Hematopoietic multipotent progenitor cell treated with erythropoietin and hydrocortisone succinate and interleukin-3 and kit ligand, for 15 days (in vitro differentiated cells): ENCODE results near the gene SHROOM4.

Experiments
- DNase-seq: peaks from one replicate; pipeline ENCODE4 v3.0.0-alpha.2; 2015; ENCODE audit warnings: low spot score

The SHROOM4 gene, protein sequence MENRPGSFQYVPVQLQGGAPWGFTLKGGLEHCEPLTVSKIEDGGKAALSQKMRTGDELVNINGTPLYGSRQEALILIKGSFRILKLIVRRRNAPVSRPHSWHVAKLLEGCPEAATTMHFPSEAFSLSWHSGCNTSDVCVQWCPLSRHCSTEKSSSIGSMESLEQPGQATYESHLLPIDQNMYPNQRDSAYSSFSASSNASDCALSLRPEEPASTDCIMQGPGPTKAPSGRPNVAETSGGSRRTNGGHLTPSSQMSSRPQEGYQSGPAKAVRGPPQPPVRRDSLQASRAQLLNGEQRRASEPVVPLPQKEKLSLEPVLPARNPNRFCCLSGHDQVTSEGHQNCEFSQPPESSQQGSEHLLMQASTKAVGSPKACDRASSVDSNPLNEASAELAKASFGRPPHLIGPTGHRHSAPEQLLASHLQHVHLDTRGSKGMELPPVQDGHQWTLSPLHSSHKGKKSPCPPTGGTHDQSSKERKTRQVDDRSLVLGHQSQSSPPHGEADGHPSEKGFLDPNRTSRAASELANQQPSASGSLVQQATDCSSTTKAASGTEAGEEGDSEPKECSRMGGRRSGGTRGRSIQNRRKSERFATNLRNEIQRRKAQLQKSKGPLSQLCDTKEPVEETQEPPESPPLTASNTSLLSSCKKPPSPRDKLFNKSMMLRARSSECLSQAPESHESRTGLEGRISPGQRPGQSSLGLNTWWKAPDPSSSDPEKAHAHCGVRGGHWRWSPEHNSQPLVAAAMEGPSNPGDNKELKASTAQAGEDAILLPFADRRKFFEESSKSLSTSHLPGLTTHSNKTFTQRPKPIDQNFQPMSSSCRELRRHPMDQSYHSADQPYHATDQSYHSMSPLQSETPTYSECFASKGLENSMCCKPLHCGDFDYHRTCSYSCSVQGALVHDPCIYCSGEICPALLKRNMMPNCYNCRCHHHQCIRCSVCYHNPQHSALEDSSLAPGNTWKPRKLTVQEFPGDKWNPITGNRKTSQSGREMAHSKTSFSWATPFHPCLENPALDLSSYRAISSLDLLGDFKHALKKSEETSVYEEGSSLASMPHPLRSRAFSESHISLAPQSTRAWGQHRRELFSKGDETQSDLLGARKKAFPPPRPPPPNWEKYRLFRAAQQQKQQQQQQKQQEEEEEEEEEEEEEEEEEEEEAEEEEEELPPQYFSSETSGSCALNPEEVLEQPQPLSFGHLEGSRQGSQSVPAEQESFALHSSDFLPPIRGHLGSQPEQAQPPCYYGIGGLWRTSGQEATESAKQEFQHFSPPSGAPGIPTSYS (N-terminal part only)

DNA sequence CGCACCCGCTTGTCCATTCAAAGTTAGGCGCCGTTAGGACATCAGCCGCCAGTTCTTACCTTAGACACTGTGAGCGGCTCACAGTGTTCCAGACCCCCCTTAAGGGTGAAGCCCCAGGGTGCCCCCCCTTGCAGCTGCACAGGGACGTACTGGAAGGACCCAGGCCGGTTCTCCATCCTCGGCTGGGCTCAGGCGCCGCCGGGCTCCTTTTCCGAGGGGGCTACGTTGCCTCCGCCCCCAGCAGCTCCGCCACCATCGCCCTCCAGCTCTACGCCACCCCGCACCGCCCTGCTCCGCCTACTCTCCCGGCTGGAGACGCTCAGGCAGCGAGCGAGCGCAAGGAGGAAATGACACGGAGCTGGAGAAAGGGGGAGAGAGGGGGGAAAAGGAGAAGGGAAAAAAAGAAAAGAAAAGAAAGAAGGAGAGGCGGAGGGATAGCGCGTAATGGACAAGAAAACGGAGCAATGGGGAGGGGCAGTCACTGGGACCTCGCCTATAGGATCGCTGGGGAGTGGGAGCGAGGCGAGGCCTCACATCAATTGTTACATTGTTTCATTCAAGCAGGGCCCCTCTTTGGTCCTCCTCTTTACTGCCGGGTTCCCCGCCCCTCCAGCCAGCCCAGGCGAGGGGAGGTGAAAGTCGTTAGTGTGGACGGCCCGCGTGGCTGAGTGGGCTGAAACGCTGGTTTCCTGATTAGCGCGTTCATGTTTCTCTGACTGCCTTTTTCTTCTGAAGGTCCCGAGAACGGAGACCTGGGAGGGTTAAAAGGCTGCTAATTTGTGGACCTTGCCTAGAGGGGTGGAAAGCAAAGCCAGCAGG, at the start of gene SHROOM4:
Gene SHROOM4 (minus strand): TSS at position 352 of the 819 bp plus-strand sequence. CDS start 176 bp downstream, at position 176.
- no peak for DNase-seq

DNA sequence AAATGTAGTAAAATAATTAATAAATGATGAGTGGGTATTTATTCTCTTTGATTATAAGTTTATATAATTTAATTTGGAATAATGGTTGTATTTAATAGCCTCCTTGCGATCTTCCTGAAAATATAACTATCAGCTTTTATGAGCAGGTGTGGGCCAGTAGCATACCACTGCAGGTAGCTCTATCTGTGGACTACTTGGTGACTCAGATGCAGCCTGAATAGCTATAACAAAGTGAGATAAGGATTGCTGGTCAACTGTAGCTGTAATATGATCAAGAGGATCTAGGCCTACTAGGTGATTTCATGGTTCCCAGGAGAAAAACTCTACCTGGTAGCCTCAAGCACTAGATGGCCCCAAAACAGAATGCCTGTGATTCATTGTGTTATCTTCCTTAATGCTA, 49.5 kb upstream of the SHROOM4 start:
- no peak for DNase-seq

DNA sequence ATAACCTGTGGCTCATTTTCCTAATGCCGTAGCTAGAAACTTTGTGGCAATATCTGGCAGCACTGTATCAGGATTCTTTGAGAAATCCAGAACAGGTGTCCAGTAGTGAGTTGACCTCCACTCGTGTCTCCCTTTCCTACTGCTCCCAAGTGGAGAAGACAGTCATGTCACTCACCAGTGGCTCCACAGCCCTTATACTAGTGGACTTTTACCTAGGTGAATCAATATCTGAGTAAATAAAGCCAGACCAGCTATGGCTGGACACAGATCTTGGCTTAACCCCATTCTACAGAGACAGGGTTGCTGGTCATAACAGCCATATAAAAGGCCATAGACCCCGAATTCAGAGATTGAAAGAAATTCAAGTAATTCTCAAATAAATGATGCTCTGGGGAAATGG, 46.5 kb upstream of the SHROOM4 start:
- no peak for DNase-seq

DNA sequence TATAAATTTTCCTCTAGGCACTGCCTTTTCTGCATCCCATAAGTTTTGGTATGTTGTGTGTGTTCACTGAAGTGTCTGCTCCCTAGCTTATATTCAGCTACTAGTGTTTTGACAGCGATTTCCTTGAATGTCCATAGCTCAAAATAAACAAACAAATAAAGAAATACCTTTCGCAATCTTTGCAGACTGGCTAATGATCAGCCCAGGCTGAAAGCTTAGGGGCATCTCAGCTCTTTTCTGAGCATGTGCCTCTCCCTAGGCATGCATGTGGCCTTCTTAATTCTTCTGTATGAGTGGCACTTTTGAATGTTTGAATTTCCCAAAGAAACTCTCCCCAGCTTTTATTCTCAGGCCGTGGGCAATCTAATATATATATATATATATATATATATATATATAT, 44.6 kb upstream of the SHROOM4 start:
- no peak for DNase-seq

DNA sequence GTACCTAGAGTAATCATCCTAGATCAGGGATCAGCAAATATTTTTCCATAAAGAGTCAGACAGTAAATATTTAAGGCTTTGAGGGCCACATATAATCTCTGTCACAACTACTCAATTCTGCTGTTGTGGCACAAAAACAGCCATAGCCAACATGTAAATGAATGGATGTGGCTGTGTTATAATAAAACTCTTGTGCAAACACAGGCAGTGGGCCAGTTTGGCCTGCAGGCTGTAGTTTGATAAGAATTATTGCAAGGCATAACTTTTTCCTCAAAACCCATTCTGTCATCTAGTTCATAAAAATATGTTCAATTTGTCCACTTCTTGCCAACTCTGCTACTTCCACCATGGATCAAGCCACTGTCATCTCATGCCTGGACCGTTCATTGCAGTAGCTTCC, 39.4 kb upstream of the SHROOM4 start:
- DNase-seq: no peak

DNA sequence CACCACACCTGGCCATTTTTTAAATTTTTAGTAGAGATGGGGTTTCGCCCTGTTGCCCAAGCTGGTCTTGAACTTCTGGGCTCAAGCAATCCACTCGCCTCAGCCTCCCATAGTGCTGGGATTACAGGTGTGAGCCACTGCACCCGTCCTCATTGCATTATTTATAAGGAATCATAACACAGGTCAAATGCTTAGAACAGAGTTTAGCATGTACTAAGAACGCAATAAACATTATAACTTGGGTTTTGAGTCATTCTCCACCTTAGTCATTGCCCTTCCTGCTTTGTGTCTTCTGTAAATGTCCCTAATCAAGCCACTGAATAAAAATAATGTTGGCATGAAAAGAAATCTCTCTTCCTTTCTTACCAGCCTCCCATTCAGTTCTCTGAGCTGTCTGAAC, 38.5 kb upstream of the SHROOM4 start:
- DNase-seq: no peak

DNA sequence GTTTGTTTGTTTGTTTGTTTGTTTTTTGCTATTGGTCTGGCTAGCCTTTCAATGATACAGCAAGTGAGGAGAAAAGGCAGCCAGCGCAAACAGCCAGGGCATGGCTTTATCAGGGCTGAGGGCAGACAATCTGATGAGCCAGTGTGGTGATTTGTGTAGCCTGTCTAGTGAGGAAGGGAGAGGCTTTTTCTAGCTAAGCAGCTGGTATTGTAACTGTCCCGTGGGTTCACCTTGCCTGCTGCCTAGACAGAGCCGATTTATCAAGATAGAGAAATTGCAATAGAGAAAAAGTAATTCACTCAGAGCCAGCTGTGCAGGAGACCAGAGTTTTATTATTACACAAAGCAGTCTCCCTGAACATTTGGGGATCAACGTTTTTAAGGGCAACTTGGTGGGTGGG, 28.2 kb upstream of the SHROOM4 start:
- DNase-seq: no peak

DNA sequence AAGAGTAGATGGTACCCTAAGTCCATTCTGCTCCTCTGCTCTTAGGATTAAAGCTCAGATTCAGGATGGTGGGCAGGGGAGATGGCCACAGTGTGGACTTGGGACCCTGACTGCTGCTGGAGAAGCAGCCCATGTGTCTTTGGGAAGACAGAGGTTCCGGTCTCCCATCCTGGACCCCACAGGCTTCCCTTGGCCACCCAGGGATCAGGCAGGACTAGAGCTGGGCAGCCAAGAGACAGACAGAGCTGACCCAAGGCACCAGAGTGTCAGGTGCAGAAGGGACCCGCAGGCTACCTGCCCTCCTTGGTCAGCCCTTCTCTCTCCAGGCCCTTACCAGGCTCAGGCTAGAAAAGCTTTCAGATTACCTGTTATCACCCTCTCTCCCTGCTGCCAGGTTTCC, 25.7 kb upstream of the SHROOM4 start:
- DNase-seq: no peak

DNA sequence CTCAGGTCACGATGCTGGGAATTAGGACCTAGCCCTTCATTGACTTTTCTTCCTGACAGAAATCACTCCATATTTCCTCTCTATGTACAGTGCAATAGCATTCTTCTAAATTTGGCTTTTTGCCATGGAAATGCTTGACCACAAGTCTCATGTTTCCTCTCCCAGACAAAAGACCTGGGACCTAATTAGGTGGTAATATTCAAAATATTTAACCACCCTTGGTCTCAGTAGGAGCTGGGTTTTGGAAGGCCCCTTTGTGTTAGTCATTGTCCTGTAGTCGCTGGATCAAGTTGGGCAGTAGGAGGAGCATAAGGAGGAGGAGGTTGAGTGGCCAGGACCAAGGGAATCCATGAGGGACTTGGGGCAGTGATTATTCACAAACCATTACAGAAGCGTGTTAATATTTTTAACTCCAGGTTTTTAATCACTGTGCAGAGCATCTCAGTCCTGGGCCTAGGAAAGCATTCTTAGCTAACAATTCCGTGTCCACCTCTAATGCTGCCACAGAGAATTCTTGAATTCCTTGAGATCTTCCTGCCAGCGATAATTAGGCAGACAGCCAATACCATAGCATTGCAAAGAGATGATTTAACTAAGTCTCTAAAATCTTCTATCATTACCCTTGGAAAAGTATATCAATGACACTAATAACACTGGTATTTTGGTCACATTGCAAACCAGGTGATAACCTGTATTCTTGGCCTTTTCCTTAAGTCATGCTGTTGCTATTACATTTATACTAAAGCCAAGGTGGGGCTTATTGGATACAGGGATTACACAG, 25.0 kb upstream of the SHROOM4 start:
- DNase-seq: no peak

DNA sequence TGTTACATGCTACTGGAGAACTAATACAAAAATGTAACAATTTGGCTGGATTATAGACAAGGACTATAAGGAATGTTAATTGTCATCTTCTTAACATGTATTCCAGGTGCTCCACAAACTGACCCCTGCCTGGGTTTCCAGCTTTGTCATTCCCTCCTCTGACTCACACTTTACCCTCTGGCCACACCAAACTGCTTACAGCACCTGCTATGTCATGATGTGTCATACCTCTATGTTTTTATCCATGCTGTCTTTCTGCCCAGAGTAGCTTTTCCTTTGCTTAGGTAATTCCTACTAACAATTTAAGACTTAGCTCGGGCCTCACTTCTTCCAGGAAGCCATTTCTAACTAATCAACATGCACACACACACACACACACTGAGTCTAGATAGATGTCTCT, 14.0 kb upstream of the SHROOM4 start:
- no peak for DNase-seq

DNA sequence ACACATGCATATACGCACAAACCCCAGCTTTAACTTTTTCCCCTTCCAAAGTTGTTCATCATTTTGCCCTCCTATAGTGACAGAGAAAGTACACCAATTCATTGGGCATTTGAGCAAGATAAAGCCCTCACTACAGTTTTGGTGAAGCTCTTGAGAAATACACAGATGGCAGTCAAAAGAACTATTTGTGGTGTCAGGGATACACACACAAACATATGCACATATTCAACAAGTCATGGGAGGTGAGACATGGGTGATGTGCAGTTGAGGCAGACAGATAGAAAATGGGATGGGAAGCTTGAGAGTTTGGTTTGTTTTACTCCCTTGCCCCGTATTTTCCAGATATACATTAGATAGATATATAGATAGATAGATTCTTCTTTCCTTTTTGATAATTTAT, 11.8 kb upstream of the SHROOM4 start:
- no peak for DNase-seq

DNA sequence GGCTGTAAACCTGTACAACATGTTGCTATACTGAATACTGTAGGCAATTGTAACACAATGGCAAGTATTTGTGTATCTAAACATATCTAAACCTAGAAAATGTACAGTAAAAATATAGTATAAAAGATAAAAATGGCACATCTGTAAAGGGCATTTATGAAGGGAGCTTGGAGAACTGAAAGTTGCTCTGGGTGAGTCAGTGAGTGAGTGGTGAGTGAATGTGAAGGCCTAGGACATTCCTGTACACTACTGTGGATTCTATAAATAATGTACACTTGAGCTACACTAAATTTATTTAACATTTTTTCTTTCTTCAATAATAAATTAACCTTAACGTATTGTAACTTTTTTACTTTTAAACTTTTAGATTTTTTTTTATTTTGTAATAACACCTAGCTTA, 5.0 kb upstream of the SHROOM4 start:
- DNase-seq: no peak

DNA sequence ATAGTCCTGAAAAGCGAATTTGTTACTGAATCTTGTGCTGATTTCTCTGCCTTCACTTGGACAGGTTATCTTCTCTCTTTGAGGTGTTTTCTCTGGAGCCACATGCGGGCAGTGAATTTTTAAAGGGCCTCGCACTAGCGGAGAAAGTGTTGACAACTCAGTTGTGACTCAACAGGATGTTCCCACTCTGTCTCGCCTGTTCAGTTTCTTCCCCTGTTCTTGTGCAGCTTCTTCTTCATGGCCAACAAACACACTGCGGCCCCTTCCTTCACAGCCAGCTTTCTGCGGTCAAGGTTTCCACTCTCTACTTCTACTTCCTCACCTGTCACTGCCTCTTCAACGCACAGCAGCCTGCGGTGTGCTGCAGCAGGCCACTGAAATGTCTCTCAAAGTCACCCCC, 1.1 kb upstream of the SHROOM4 start:
- no peak for DNase-seq

DNA sequence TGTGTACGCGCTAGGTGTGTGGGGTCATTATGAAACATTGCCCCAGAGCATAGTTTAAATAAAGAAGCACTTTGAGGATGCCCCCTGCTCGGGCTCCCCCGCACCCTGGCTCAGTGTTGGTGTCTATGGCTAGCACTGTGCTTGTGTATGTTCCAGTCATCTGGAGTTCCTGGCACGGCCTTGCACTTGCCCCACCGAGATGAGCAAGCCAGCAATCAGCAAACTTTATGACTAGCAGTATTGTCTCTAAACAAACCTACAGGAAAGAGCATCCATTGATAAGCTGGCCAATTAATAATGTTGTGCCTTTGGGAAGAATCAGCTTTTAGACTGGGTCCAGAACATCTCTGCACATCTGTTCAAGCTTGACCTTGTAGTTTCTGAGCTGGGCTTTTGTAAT, 707 bp upstream of the SHROOM4 start:
- DNase-seq: no peak

DNA sequence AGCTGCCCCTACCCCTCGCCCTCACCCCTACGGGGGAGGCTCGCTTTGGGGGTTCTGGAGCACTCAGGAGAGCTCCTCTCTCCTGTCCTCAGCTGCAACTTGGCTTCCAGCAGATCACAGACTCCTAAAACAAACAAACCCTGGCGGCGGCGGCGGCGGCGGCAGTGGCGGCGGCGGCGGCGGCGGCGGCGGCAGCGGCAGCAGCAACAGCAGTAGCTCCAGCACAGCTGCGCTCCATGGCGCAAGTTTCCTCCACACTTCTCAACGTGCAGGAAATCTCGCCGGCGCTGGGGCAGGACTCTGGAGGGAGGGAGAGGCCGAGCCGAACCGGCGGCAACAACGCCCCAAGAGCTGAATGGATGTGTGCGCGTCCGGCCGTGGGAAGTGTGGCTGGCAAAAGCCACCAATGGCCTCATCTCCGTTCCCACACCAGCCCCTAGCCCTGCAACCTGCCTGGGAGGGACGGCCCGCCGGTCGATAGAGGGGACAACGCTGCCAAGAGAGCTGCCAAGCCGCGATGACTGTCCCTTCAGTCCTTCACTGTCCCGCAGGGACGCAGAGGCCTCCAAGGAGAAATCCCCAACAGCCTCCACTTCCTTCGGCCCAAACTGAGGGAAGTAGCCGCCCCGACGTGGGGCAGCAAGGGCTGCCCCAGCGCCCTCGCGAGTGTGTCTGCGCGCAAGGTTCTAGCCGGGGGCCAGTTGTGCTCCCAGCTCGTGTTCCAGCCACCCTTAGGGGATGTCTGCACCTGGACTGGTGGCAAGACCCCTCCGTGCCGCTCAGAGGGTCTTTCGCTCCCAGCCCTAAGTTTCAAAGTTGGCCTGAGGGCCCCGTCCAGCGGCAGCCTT, 775 bp downstream of the SHROOM4 start:
- DNase-seq: no peak

DNA sequence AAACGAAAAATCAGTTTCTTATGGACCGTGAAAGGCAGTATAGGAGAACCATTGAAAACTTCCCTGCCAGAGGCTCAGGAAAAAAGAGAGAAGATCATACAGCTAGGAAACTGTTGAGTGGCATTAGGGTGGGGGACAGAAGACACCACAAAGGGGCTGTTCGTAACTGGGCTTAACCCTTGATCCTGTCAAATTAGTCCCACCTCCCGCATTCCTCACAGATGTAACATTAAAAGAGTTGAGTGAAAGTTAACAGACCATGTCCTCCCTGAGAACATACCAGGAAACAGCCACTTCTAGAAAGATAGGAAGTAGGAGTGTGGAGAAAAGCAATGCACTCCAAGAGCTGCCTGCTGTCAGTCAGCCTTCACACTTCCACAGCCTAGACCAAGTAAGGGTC, 8.7 kb downstream of the SHROOM4 start:
- DNase-seq: no peak

DNA sequence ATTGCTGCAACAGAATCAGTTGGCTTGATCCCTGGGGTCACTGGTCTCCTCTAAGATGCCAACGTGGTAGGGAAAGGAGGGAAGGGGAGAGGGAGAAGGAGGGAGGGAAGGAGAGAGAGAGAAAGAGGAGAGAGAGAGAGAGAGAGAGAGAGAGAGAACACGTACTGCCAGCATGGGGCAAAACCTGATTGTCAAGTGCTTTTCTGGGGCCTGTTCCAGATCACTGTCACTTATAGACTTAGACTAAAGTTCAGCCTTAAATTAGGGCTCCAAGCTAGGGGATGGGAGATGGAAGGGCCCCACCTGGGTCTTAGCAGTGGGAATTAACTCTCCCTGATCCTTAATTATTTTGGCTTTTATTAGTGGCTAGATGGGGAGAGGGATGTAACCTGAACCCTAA, 12.9 kb downstream of the SHROOM4 start:
- DNase-seq: no peak

DNA sequence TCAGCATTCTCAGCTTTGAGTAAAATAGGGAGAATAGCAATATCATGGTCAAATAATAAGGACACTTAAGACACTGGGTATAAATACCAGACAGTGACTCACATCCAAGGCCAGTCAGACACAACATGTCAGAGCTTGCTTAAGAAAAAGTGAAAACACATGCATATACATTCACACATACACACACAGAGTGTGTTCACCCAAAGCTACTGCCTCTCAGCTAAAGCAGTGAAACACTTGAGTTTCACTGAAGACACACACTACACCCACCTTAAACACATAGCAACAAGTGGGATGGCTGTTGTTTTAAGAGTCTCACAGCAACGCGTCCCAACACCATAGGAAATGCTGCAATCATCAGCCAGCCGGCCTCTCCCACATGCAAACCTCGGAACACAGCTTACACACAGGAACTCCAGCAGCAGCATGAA, 14.4 kb downstream of the SHROOM4 start:
- DNase-seq: no peak

DNA sequence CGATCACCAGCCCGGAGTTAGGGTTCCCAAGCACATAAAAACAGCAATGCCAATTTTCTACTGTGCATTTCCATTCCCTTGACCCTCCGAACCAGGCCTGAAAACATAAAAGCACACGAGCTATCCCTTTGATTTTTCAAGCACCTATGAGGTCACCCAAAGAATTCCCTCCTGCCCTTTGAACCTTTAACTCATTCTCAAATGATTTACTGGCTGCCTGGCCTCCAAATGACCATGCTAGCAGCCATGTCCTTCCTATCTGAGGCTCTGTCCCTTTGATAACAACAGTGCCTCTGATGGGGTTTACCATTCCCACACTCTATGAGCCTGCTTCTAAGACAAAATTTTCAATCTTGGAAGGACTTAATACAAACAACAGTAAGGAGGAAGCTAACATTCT, 15.2 kb downstream of the SHROOM4 start:
- DNase-seq: no peak

DNA sequence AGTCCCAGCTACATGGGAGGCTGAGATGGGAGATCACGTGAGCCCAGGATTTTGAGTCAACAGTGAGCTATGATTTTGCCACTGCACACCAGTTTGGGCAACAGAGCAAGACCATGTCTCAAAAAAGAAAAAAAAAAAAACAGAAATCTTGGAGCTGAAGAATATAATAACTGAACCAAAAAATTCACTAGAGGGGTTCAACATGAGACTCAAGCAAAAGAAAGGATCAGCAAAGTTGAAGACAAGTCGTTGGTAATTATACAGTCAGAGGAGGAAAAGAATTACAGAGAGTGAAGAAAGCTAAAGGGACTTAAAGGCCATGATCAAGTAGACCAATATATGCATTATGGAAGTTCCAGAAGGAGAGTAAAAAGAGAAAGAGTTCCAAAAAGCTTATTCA, 26.9 kb downstream of the SHROOM4 start:
- DNase-seq: no peak
